Suppressor macrophage treated with lipopolysaccharide for 4 hours (primary cell): ENCODE measurements around the gene CD276.

ENCODE experiments used
- DNase-seq: peaks from one replicate; pipeline ENCODE4 v3.0.0-alpha.2; 2020

The CD276 gene

GRCh38 chr15:73748730-73749129 lies 64.5 kb downstream of the CD276 start:
- DNase-seq = no peak

- no peak for DNase-seq
These were observed 65.3 kb downstream of the CD276 start for GRCh38 chr15:73749533-73749932.

GRCh38 chr15:73749971-73750370 lies 65.8 kb downstream of the CD276 start:
- no peak for DNase-seq

GRCh38 chr15:73750438-73750837 lies 66.3 kb downstream of the CD276 start:
- DNase-seq = no peak

GRCh38 chr15:73750951-73751350 lies 66.8 kb downstream of the CD276 start:
- DNase-seq = no peak

GRCh38 chr15:73751511-73751898 lies 67.3 kb downstream of the CD276 start:
- DNase-seq = no peak

GRCh38 chr15:73751899-73752805 lies 68.0 kb downstream of the CD276 start:
- no peak for DNase-seq

- no peak for DNase-seq
These were observed 68.6 kb downstream of the CD276 start for GRCh38 chr15:73752806-73753193.

- peak; percentile 5 for DNase-seq
These were observed 69.3 kb downstream of the CD276 start, which contains the start of gene INSYN1 for GRCh38 chr15:73753250-73754130. INSYN1 (minus strand) TSS chr15:73753351; CDS start chr15:73751130, 2,221 bp downstream.

GRCh38 chr15:73754461-73754860 lies 70.3 kb downstream of the CD276 start:
- peak; percentile 29 for DNase-seq

- no peak for DNase-seq
These were observed 71.3 kb downstream of the CD276 start for GRCh38 chr15:73755481-73755880.

- no peak for DNase-seq
These were observed 71.8 kb downstream of the CD276 start for GRCh38 chr15:73755946-73756345.

- no peak for DNase-seq
These were observed 72.2 kb downstream of the CD276 start for GRCh38 chr15:73756390-73756789.

GRCh38 chr15:73756947-73757513 lies 72.8 kb downstream of the CD276 start:
- DNase-seq = no peak

GRCh38 chr15:73757571-73757970 lies 73.4 kb downstream of the CD276 start:
- DNase-seq = no peak

GRCh38 chr15:73758461-73758860 lies 74.3 kb downstream of the CD276 start:
- peak; percentile 63 for DNase-seq

GRCh38 chr15:73760330-73761329 lies 76.4 kb downstream of the CD276 start:
- no peak for DNase-seq

- DNase-seq = no peak
These were observed 79.7 kb downstream of the CD276 start for GRCh38 chr15:73763931-73764330.
